ENCODE data around the gene POLR2L.
A peak's percentile ranks its signal among the peaks of the same experiment; 100 is the strongest.

POLR2L gene

DNA sequence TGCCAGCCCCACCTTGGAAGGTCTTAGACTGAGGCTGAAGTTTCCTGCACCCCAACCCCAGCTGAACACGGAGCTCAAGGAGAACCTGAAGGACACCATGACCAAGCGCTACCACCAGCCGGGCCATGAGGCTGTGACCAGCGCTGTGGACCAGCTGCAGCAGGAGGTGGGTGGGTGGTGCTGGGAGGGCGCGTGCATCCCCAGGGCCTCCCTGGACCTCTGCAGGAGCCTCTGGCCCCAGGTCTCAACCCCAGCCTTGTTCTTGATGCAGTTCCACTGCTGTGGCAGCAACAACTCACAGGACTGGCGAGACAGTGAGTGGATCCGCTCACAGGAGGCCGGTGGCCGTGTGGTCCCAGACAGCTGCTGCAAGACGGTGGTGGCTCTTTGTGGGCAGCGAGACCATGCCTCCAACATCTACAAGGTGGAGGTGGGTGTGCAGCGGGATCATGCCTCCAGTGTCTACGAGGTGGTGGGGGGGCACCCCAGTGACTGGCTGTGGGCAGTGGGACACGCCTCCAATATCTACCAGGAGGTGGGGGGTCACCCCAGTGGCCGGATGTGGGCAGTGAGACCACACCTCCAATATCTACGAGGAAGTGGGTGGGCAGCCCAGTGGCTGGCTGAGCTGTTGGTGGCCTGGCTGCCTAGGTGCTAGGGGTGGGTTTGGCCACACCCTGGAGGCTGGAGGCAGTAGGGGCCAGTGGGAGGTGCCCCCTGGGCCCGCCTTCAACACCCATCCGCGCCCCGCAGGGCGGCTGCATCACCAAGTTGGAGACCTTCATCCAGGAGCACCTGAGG lies 4.9 kb downstream of the POLR2L start:
- DNase-seq = no peak

DNA sequence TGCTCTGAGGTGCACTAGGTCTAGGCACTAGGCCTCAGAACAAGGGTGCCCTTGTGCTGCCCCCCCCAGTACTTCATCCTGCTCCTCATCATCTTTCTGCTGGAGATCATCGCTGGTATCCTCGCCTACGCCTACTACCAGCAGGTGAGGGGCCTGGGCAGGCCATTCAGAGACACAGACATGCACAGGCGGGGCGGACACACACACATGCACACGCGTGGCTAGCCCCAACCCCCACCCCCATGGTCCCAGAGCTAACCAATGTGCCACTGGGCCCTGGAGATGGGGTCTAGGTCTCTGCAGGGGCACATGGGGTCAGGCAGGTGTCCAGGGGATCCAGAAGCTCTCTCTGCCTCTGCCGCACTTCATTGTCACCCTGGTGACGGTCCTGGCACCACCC lies 5.6 kb downstream of the POLR2L start:
- DNase-seq = no peak

DNA sequence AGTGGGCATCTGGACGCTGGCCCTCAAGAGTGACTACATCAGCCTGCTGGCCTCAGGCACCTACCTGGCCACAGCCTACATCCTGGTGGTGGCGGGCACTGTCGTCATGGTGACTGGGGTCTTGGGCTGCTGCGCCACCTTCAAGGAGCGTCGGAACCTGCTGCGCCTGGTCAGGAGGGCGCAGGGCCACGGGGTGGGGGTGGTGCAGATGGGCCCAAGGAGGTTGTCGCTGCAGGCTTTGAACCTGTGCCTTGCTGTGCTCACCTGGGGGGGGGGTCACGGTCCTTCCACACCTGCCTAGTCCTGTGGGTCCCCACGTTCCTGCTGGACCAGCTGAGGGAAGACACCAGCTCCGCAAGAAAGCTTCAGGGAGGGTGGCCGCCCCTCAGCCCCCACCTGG lies 6.1 kb downstream of the POLR2L start:
- DNase-seq = no peak

DNA sequence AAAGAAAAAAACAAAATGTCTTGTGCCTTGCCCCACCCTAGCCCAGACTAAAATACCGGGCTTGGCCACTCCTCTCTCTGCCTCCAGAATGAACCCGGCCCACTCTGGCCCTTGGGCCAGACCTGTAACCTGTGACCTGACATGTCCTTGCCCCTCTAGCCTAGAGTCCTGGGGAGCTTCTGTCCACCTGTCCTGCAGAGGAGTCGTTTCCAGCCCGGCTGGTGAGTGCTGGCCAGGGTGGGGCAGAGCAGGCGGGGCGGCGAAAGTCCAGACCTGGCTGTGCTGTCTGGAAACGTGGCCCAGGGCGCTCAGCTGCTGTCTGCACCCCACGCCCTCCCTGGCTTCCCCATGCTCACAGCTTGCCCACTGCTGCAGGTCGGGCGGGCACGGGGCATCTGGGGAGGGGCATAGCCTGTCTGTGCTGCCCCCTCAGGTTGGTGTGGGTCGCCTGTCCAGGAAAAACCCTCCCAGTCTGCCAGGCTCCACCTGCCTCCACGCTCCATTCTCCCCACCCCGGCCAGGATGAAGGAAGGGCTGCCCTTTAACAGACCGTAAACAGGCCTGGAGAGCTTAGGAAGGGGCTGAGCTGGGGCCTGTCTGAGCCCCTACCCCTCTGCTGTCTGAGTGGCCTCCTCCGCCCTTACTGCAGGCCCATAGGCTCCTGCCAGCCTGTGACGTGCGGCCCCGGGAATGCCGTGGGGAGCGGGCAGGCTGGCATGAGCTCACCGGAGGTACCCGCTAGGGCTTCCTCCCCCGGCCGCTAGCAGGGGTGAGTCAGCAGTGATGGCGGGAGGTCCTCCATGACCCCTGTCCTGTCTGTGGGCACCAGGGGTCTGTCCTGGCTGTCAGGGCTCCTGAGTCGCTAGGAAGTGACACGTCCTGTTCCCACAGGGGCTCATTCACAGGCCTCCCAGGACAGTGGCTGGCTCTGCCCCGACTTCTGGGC lies 7.7 kb downstream of the POLR2L start:
- DNase-seq = peak; percentile 51

DNA sequence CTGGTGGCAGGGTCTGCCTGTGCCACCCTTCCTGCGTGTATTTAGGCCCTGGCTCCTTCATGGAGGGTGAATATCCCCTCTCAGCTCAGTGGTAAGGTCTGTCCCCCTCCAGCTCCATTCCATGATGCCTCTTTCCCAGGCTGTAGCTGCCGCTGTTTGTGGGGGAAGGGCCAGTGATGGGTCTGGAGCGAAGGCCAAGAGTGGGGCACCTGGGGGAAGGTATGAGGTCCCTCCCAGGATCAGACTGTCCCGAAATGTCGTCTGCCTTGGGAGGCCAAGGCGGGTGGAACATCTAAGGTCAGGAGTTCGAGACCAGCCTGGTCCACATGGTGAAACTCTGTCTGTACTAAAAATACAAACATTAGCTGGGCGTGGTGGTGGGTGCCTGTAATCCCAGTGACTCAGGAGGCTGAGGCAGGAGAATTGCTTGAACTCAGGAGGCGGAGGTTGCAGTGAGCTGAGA lies 8.4 kb downstream of the POLR2L start:
- no peak for DNase-seq

DNA sequence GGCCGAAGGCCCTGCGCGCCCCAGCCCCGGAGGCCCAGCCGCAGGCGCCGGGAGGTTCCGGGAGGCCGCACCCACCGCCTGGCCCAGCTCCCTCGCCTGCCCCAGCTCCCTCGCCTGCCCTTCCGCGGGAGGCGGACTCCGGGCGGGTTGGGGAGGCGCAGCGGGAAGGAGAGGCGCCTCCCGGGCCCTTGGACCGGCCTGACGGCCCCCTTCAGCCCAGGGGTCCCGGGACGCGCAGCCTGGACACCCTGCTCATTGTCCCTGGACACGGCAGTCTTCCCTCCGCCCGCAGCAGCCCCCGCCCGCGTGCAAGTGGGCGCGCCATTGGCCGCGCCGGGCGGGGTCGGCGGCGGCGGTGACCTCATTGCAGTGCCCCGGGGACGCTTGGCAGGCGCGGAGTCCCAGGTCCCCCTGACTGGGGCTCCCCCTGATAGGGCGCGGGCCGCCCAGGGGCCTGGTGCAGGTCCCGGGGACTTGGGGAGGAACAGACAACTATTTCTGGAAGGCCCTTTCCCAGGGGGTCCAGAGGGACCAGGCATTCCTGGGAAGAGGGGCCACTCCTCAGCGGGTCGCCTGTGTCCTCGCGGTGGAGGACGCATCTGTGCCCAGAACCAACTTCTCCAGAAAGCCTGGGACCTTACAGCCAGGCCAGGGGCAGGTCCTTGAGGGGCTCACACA lies 9.1 kb downstream of the POLR2L start:
- DNase-seq = peak; percentile 90

DNA sequence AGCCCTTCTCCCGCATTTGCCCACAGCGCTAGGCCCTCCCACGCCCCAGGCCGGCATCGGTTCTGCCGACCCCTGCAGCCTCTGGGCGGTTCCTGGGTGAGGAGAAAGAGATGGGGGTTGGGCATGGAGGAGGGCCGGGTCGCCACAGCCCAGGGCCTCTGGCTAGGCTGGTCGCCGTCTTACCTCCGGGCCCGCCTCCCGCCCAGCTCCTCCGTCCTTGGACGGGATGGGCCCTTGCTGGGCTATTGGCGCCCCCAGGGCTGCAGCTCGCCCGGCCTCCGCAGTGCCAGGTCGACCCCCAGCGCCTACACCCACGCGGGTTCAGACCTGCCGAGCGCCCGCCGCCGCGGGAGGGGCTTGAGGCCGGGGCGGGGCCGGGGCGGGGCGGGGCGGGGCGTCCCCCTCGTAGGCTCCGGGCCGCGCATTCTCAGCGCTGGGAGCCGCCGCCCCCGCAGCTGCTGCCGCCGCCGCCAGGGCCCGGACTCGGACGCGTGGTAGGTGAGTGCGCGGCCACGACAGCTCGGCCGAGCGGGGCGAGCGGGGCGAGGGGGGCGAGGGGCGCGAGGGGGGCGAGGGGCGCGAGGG lies 9.7 kb downstream of the POLR2L start, which contains the start of gene CD151:
Gene CD151 (plus strand): TSS at position 424 of the 585 bp plus-strand sequence. CDS start 3,118 bp downstream, outside the sequence.
- DNase-seq = peak; percentile 90

DNA sequence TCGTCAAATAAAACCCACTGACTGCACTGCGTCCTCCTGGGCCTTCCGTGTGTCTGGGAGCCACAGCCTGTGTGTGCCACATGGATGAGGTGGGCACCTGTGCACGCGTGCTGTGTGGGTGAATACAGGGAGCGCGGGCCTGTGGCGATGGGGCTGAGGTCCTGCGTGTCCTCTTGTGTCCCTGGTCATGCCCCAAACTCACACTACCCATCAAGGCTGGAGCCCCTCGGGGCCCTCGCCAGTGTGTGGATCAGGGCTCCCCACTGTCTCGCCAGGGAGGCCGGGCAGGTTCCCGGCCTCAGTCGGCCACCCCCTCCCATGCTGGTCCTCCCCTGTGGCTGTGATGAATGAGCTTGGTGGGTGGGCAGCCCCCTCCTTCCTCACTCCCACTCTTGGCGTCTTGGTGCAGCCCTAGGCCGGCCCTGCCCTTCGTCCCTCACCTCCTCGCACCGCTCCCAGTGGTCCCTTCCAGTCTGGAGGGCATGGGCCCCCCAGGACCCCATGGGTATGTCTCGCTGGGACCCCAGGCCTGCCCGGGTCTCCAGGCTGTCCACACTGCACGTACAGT lies 10.3 kb downstream of the POLR2L start:
- no peak for DNase-seq

DNA sequence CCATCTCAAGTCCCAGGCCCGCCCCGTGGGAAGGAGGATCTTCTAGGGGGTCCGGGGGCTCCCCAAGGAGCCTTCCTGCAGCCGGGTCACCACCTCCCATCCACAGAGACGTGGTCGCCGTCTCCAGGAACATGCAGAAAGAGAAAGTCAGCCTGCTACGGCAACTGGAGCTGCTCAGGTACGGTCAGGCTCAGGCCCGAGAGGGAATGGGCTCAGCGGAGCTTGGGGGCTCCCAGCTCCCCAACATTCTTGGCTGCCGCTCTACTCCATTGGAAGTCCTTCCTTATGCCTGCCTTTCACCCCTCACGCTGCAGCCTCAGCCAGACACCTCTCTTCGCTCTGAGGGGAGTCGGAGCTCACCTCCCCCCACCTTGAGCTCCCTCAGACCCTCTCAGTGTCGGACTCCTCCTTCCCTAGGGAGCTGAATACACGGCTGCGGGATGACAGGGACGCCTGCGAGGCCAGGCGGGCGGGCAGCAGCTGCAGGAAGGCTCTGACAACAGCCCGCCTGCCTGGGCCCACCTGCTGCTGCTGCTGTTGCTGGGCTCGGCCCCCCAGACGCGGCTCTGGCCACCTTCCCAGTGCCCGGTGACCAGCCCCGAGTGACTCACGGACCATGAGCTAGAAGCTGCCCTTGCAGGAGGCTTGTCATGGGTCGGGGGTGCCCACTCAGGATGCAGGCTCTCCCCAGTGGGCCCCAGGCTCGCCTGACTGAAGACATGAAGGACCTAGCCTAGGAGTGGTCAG lies 11.0 kb downstream of the POLR2L start:
- peak; percentile 72 for DNase-seq

DNA sequence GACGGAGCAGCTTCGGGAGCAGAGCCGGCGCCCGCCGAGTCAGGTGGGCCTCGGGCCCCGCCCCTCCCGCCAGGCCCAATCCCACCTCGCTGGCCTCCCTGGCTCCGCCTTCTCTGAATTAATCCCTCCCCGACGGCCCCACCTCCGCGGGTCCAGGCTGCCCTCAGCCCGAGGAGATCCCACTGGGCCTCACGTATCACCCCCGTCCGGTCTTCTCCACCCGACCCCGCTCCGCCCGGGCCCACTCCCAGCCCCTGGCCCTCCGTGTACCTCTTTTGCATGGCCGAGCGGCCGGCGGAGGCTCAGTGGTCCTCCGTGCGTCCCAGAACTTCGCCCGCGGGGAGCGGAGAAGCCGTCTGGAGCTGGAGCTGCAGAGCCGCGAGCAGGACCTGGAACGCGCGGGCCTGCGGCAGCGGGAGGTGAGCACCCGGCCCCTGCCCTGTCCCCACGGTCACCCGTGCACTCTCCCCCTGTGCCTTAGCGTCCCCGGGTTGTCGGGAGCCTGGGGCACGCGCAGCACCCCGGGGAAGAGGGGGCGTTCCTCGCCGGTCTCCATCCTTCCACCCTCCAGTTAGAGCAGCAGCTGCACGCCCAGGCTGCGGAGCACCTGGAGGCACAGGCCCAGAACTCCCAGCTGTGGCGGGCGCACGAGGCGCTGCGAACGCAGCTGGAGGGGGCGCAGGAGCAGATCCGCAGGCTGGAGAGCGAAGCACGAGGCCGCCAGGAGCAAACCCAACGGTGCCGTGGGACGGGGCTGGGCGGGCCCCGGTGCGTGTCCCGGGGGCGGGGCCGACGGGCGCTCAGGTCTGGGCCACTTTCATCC lies 11.8 kb downstream of the POLR2L start:
- peak; percentile 97 for DNase-seq

DNA sequence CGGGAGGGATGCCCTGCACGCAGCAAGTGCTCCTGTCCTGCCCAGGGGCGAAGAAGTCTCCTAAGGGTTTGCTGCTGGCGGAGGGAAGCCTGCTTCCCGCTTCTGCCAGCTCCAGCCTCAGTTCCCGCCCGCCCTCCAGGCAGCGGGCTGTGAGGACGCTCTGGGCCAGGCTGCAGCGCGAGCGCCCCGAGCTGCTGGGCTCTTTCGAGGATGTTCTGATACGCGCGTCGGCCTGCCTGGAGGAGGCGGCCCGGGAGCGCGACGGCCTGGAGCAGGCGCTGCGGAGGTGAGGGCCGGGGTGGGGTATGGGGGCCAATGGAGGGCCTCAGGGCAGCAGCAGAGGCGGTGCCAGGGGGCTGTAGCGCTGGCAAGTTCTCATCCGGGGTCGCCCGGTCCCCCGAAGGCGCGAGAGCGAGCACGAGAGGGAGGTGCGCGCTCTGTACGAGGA lies 12.5 kb downstream of the POLR2L start:
- peak; percentile 86 for DNase-seq

DNA sequence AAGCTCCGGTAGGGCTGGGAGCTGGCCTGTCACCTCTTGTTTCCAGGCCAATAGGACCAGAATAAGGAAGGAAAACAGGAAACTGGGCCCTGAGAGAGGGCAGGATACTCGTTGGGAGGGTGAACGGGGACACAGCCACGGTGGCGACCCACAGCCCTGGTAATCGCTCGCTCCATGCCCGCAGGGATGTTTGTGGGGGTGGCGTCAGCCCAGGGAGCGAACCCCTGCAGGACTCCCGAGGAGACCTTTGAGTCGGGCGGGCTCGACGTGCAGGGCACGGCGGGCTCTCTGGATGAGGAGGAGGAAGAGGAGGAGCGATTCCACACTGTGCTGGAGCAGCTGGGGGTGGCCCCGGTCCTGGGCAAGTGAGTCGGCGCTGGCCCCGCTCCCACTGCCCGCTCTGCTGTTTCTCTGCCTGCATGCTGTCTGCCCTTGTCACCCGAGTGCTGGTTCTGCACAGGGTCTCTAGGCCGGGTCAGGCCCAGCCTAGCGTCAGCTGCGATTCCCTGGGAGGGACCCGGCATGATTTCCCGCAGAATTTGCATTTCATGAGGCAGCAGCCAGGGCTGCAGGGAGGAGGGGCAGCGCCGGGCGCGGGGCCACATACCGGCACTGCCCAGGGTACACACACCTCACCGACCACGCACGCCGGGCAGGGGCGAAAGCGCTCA lies 13.0 kb downstream of the POLR2L start:
- peak; percentile 86 for DNase-seq

DNA sequence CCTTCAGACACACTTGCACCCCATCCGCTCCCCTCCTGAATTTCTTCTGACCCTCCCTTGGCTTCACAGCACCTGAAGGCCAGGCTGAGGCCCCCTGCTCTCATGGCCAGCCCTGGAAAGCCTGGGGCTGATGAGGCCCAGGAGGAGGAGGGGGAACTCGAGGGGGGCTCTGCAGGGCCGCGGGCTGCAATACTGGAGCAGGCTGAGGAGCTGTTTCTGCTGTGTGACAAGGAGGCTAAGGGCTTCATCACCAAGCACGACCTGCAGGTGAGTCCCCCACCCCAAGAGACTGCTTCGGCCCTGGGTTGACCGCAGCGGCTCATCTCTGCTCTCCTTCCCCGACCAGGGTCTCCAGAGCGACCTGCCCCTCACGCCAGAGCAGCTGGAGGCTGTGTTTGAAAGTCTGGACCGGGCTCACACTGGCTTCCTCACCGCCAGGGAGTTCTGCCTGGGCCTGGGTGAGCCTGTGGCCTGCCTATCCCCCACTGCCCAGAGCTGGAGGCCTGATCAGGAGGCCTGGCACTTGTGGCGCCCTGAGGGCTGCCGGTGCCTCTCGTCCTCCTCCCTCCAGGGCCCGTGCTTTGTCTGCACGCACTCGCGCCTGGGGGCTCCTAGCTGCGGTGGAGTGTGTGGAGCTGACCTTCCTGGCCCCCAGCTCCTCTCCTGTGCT lies 13.7 kb downstream of the POLR2L start:
- DNase-seq = no peak

DNA sequence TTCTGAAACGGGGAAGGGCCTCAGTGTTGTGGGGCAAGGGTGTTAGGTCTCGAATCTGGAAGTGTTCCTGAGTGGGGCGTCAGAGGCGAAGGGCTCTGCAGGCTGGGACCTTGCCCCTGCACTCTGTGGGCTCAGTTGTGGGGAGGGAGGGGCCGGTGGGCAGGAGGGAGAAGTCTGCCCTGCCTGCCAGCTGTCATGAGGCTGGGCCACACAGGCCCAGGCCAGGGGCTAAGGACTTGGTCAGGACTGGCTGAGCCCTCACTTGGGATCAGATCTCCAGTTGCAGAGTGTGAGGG lies 14.5 kb downstream of the POLR2L start, which contains the start of gene CRACR2B:
Gene CRACR2B (plus strand): TSS at position 23 of the 296 bp plus-strand sequence. CDS start 689 bp downstream, outside the sequence.
- DNase-seq = no peak

DNA sequence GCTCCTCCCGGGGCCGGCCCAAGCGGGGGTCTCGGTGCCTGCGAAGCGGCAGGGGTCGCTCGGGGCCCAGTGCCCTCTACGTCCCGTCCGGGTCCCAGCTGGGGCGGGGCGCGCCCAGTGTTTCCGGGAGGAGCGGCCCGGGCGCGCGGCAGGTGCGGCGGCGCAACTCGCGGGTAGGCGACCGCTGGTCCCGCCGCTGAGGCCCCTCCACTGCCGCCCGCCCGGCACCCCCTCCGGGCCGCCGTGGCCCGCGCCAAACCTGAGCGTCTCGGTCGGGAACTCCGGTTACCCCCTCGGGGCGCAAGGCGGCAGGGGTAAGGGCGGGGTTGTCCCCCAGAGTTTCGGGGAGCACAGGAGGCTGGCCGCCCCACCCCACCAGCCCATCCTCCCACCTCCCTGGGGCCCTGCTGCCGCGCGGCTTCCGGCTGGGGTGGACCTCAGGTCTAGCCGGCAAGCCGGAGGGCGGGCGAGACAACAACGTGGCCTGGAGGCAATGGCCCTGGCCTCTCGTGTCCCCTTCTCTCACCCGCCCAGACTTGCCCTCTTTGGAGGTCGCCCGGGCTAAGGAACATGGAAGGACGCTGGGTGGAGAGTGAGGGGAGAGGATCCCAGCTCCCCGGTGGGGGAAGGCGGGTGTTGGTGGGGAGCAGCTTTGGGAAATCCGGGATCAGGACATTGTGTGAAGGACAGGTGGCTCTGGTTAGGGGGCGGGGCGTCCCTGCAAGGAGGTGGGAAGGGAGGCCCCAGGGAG lies 15.0 kb downstream of the POLR2L start:
- peak; percentile 93 for DNase-seq

DNA sequence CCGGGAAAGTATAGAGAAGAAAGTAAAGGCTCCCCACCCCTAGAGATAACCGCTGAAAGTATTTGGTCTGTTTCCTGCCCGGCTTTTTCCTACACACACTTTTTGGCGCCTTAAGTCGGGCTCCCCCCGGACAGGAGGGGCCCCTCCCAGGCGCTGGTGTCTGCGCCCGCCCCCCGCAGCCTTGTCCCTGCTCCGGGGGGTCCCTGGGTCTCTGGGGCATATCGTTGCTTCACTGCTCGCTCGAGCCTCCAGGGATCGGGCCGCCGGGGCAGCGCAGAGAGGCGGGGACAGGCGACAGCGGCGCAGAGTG lies 15.5 kb downstream of the POLR2L start:
- no peak for DNase-seq

DNA sequence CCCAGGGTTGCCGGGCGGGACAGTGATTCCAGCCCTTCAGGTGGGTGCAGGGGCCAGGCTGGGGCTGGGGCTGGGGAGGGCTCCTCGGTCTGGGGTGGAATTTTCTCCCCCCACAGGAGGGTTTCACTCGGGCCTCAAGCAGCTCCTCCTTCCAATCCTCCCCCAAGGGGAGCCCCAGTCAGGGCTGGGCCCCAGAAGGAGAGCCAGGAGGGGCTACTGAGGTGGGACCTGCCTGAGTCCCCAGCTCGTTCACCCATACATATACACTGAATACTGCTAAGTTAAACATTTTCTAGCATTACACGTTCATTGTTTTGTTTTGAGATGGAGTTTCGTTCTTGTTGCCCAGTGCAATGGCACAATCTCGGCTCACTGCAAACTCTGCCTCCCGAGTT lies 16.1 kb downstream of the POLR2L start:
- DNase-seq = no peak

DNA sequence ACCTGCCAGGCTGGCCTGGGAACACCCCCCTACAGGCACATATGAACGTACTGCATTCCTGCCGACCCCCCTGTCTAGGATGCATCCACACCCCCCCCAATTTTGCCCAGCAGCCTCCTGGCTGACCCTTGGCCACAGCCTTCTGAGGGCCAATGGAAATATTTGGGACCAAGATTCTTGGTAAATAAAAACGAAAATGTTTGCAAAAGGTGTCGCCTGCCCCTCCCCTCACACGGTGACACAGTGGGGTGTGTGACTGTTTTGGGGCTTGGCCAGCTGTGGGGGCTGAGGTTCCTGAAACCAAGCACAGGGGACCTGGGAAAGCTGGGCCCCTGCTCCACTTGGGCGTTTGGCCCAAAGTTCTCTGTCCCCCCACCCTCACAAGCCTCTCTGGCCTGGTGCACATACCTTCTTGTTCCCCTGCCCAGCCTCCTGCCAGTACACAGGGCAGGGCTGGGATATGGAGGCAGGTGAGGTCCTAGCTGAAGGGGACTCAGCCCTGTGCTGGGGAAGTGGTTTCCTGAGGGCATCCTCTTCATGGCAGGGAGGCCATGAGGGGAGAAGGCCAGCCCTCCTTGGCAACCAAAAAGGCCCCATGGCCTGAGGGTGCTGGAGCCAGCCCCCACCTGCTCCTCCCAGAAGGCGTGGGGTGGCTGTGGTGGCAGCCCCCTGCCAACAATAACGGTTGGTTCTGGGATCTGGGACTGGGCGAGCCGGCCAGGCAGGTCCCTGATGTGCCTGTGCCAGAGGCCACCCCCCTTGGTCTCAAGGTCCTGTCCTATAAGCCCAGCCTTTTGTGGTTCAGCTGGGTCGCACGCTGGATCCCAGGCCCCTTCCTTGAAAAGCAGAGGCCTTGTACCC lies 16.7 kb downstream of the POLR2L start:
- peak; percentile 62 for DNase-seq

All from DMS53 (cell line).